RWPE1 (cell line): Measurements from ENCODE around the gene FBXO31.

ENCODE experiments used
- CTCF ChIA-PET: fragments of 350-600 bp; sonication (Branson Sonifier 250); formaldehyde crosslinking; extraction: SDS; loops from one replicate; lab custom pipeline; 2021; lab: Yijun Ruan, JAX
- POLR2A ChIA-PET: fragments of 400-600 bp; formaldehyde crosslinking; extraction: SDS; loops from one replicate; lab custom pipeline; 2020; ENCODE audit warnings: antibody characterized with exemption; ENCODE audit not compliant: low non-redundant PET; lab: Yijun Ruan, JAX
- DNase-seq: peaks from one replicate; pipeline ENCODE4 v3.0.0; 2012; ENCODE audit warnings: low spot score
- H3K27ac ChIP-seq: fragments of 450-650 bp; 2 replicates; pipeline ENCODE4 v1.5.1; 2017
- CTCF ChIP-seq: fragments of 450-650 bp; conservative IDR thresholded peaks from 2 replicates; pipeline ENCODE4 v1.5.1; 2017; ENCODE audit warnings: low read depth, mild to moderate bottlenecking

FBXO31 gene

GRCh38 chr16:87337262-87337771, 46.3 kb downstream of the FBXO31 start:
- POLR2A ChIA-PET = no interaction called here
- H3K27ac ChIP-seq = no peak overlapping the region
- CTCF ChIA-PET = interaction anchor here (1.0 kb wide), 1 partner anchor 58 kb away, joined by 4 read pairs; no protein-coding TSS in a partner anchor

GRCh38 chr16:87336434-87337240, 46.9 kb downstream of the FBXO31 start:
- no peak for TF ChIP-seq CTCF
- ChIA-PET CTCF (interaction anchor here (1.0 kb wide), 1 partner anchor 58 kb away, joined by 4 read pairs; no protein-coding TSS in a partner anchor), POLR2A (no interaction called here)
- DNase-seq = no peak
- no peak overlapping the region for H3K27ac ChIP-seq

More at GRCh38 chr16:87337262-87337771, 46.3 kb downstream of the FBXO31 start:
- no peak for DNase-seq
- no peak for TF ChIP-seq CTCF

- no peak for TF ChIP-seq CTCF
- ChIA-PET POLR2A (no interaction called here), CTCF (interaction anchor here (0.8 to 1.1 kb wide), 2 partner anchors 12 to 273 kb away, joined by 3 to 5 read pairs; no protein-coding TSS in a partner anchor)
- H3K27ac ChIP-seq = no peak overlapping the region
- no peak for DNase-seq
These were observed 47.7 kb downstream of the FBXO31 start for GRCh38 chr16:87335625-87336433.

- no peak for TF ChIP-seq CTCF
- POLR2A ChIA-PET = no interaction called here
- DNase-seq = no peak
- CTCF ChIA-PET = interaction anchor here (0.6 to 1.7 kb wide), 5 partner anchors 10 to 1468 kb away, joined by 3 to 6 read pairs (median 4); no protein-coding TSS in a partner anchor
- no peak overlapping the region for H3K27ac ChIP-seq
These were observed 48.6 kb downstream of the FBXO31 start for GRCh38 chr16:87334651-87335624.

- H3K27ac ChIP-seq = no peak overlapping the region
- TF ChIP-seq CTCF = no peak
- POLR2A ChIA-PET = no interaction called here
- no peak for DNase-seq
- CTCF ChIA-PET = interaction anchor here (0.8 to 1.7 kb wide), 2 partner anchors 9 to 1063 kb away, joined by 3 to 6 read pairs; no protein-coding TSS in a partner anchor
These were observed 49.8 kb downstream of the FBXO31 start for GRCh38 chr16:87333581-87334331.
